Left lobe of liver (tissue), 2 donors: ENCODE data around the gene ARL6IP6. TPM values are rescaled to one million over a fixed set of nuclear protein-coding genes. Genes with fewer than 3 reads are reported as not detected.

Experiments
- ATAC-seq: fragments of 200-7000 bp; cut with Tn5 transposase; one replicate; pipeline ENCODE4 v1.9.1; 2020; ENCODE audit warnings: mild to moderate bottlenecking, moderate library complexity
- DNase-seq: peaks from one replicate; pipeline ENCODE4 v3.0.0-alpha.2; 2020; ENCODE audit warnings: low spot score
- total RNA-seq: library from RNA; stranded (reverse); gene quantifications from one replicate; pipeline ENCODE4 v1.2.1, GENCODE V29; 2021
- donor health status: DM: no; HTN: no; CAD: no; lungs with moderate emphysema.
- donor health status: DM: no; HTN: yes; CAD: no.

Gene ARL6IP6
- 2.2 TPM for total RNA-seq

DNA sequence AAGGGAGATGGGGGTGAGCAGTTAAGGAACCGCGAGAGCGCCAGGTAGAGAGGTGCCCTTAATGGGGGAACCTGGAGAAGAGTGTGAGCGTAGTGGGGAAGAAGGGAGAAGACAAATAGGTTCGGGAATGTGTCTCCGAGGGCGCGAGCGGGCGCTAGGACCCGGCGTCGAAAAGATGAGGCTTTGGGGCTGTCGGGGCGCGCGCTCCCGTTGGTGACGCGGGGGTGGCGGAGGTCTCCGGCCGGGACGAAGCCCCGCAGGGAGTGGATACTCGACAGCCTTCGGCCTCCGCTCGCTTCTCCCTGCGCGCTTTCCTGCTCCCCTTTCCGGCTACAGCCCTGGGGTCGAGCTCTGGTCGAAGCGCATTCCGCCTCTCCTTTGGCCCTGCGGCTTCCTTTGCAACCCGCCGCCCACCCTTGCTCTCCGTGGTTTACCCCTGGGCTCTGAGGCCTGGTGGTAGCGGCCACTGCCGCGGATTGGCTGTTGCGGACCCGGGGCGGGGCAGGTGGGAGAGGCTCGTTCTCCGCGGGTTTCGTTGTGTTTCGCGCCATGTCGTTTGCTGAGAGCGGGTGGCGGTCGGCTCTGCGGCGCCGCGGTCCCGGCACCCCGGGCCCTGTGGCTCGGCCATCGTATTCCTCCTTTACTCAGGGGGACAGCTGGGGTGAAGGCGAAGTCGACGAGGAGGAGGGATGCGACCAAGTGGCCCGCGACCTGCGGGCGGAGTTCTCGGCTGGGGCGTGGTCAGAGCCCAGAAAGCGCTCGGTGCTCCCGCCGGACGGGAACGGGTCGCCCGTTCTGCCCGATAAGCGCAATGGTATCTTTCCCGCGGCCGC lies at the start of gene ARL6IP6:
Gene ARL6IP6 (plus strand): TSS at position 545 of the 833 bp plus-strand sequence. CDS start 5 bp downstream, at position 550.
- DNase-seq (peak; percentile 95), ATAC-seq (peak; percentile 82)

DNA sequence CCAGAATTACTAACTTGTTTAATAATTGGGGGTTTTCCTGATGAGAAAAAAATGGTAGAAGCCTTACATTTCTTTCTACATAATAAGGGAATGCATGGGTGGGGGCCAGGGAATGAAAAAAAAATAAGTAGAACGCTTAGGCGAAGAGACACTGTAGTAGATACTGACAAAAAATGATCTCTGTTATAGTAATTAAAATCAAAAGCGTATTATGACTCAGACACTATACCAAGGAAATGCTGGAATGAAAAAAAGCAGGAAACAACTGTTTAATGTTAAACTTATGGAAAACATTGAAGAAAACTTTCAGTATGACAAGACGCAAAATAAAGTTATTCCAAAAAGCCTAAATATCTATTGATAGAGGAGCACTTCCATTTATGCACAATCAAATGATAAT lies 44.1 kb upstream of the ARL6IP6 start:
- no peak for ATAC-seq
- no peak for DNase-seq

DNA sequence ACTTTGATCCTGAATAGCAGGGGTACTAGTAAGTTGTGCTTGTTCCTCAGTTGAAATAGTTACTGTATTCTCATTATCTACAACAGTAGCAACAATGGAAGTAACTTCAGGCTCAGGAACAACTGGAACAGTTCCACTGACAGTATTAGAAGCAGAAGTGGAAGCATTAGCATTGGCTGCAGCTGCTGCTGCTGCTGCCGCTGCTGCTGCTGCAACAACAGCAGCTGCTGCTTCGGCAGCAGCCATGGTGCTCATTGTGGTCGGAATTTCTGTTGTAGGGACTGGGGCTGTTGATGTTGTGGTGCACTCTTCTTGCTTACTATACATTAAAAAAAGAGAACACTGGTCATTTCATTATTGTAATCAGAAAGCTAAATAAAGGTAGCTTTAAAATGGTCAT lies 42.0 kb upstream of the ARL6IP6 start:
- no peak for ATAC-seq
- no peak for DNase-seq

DNA sequence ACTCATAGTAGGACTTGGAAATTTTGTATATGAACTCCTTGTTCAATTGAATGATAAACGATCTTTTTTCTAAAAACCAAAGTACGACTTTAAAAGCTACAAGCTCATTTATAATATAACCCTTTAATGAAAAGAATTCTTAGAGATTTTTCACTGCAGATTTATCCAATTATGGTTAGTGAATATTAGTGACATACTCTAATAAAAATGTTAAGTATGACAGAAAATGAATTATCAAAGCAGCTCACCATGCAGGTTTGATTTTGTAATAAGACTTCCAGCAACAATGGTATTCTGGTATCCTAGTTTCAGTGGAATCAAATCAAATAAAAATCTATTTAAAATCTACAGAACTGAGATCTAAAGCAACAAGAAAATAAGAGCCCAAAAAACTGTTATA lies 39.6 kb upstream of the ARL6IP6 start:
- ATAC-seq (no peak), DNase-seq (no peak)

DNA sequence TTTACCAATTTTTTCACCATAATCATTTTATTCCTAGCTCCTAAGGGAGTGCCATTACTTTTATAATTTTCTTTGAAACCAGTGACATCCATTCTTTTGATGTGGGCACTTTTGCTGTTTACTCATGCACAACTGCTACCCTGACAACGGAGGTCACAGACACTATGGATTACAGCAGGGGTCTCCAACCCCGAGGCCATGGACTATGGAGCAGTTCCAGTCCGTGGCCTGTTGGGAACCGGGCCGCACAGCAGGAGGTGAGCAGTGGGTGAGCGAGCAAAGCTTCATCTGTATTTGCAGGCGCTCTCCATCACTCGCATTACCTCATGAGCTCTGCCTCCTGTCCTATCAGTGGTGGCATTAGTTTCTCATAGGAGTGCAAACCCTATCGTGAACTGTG lies 35.8 kb upstream of the ARL6IP6 start:
- ATAC-seq (no peak), DNase-seq (no peak)

DNA sequence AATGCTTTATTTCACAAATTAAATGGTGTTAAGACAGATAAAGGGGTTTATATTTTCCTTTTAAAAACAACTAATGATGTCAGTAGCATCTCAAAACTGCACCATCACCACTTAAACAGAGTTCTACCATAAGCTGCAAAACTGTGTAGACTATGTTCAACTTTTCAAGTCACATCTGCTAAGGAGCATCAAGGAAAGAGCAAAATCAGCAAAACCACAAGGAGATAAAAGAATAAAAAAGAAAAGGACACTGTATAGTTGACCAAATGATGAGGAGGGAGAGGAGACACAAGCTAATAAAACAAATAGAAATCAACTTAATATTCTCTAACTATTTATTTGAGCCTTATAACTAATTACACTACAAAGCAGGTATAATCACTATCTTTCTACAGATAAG lies 35.0 kb upstream of the ARL6IP6 start:
- DNase-seq (no peak), ATAC-seq (no peak)

DNA sequence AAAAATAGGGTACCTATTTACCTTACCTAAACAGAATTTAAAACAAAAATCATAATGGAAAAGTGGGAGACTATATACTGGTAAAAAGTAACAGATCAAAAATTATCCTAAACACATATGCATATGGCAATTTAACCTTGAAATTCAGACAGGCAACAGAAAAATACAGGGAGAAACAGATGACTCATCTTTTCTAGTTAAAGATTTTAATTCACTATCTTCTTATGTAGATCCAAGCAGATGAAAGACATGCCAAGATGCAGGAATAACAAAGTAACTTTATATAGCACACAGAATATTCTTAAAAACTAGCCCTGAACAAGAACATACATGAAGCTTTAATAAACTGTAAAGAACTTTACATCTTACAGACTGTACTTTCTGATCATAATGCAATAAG lies 32.1 kb upstream of the ARL6IP6 start:
- DNase-seq: no peak
- ATAC-seq: no peak

DNA sequence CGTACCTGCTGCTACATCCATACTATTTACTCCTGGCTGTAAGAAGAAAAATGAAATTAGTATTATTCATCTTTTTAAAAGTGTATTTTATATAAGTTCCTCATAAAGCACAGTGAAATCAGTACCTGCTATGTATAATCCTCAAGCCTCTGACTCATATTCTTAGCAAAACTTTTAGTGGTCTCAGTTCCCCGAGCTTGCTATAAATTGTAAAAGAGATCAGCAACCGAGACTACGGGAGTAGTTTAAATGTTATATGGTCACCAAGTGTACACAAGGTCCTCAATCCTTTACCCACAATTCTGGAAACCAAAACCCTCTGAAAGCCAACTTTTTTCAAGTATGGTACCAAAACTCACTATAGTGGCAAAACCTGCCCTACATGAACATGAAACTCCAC lies 25.4 kb upstream of the ARL6IP6 start:
- no peak for ATAC-seq
- DNase-seq: no peak

DNA sequence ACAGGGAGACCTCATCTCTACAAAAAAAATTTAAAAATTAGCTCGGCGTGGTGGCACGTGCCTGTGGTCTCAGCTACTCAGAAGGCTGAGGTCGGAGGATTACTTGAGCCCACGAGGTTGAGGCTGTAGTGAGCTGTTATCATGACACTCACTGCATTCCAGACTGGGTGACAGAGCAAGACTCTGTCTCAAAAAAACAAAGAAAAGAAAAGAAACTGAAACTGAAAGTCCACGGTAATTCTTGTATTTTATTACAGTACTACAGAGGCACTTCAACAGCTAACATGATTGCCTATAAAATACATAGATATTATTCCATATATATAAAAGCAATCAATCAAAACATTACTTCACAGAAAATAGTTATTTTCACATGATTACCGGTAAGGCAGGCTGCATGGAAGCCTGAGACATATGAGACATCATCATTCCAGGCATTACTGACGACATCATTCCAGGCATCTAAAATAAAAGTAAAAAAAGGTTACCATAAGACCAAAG lies 24.2 kb upstream of the ARL6IP6 start:
- DNase-seq (no peak), ATAC-seq (peak; percentile 69)

DNA sequence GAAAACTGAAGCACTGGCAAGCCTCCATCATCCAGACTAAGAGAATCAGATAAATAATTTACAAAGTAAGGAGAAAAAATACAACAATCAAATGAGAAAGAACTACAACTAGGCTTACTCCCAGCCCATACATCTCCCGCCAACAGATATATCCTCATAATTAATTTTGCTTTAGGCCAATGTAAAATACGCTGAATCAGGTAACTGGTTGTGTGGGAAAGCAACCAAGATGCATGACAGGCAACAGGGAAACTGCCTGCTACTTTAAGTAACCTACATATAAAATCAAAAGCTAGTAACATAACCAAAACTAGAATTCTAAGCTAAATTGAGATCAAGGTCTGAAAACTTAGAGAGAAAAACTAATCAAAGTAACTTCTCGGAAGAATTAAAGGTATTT lies 22.7 kb upstream of the ARL6IP6 start:
- DNase-seq (no peak), ATAC-seq (no peak)

DNA sequence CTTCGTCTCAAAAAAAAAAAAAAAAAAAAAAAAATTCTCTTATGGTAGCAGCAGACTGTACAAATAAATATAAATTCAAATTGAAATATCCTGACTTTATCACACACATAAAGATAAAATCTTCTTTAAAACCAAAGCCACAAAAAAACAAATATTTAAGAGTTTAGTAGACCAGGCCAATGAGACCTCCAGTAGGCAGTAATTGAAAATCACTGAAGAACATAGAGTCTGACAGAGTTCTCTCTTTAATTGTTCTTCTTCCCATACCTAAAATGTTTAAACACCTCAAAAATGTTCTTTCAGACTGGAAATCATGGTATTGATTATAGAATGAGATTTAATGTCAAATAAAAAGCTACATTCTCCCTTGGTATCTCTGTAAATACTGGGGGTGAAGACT lies 21.9 kb upstream of the ARL6IP6 start:
- no peak for DNase-seq
- no peak for ATAC-seq

DNA sequence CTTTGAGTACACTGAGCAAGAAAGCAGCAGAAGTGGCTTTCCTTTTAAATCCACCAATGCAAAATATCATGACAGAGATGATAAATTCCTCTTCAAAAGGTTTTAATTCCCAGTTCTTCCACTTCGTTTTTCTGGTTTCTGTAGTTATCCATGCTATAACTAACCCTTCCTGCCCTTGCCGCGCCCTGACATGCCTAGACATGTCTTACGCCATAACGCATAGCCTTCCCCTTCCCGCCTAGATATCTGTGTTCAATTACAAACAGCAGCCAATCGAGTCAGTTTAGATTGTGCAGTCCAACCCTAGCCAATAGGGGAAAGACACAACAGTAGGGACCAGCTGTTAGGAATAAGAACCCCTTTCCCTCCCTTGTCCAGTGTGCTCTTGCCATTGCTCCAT lies 17.2 kb upstream of the ARL6IP6 start:
- ATAC-seq (no peak), DNase-seq (no peak)

DNA sequence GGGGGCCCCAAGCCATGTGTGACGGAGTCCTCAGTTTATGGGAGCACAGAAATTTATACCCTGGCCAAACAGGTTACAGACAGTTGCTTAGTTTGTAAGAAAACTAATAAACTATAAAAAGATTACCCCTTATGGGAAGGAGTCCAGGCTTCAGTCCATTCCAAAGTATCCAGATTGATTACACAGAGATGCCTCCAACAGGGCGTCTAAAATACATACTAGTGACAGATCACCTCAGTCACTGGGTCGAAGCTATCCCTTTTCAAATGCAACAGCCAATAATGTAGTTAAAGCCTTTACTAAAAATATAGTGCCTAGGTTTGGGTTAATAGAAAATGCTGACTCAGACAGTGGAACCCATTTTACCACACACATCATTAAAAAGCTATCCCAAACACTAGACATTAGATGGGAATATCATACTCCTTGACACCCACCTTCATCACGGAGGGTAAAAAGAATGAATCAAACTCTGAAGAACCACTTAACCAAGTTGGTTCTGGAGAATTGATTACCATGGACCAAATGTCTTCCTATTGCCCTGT lies 11.9 kb upstream of the ARL6IP6 start:
- ATAC-seq (no peak), DNase-seq (no peak)

DNA sequence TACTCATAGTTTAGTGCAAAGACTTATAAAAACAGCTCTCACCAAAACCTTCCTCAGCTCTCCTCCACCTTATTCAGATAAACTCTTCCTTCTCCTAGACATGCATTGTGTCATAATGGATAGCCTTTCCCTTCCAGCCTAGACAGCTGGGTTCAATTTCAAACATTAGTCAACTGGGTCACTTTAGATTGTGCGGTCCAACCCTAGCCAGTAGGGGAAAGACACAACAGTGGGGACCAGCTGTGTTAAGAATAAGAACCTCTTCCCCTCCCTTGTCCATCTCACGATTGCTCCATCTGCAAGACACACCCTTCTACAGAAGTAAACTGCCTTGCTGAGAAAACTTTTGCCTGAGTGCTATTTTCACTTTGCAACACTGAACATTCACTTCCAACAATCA lies 9.7 kb upstream of the ARL6IP6 start:
- DNase-seq: no peak
- no peak for ATAC-seq

DNA sequence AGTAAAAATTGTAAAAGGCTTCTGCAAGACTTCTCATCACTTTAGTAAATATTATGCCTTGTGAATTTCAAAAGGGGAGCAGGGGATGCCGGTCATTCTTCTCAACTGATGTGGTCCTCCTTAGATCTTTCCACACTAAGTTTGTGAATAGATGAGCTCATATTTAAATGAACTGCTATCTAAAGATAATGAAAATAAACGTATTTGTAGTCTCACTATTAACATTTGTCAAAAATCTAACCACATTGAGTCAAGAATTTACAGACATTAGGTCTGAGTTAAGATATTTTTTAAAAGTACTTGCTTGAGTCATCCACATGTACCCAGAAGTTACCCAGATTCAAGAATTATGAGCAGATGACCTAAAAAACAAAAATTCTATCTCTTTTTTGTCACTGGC lies 7.7 kb upstream of the ARL6IP6 start:
- DNase-seq (no peak), ATAC-seq (no peak)

DNA sequence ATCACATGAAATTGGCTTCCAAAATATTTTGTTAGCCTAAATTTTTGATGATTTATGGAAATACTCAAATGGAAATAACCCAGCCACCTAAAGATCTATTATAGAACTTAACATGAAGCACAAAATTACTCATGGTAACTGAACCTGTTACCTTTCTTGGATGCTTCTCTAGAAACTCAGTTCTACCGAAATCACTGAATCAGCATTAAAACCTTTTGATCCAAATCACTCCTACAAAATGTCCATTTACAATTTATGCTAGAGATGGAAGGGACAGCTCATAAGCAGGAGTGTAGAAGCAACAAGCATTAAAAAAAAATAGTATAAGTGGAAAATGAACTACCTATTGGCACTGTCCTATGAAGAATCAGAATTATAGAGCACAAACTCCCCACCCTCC lies 3.3 kb upstream of the ARL6IP6 start:
- ATAC-seq (no peak), DNase-seq (no peak)

DNA sequence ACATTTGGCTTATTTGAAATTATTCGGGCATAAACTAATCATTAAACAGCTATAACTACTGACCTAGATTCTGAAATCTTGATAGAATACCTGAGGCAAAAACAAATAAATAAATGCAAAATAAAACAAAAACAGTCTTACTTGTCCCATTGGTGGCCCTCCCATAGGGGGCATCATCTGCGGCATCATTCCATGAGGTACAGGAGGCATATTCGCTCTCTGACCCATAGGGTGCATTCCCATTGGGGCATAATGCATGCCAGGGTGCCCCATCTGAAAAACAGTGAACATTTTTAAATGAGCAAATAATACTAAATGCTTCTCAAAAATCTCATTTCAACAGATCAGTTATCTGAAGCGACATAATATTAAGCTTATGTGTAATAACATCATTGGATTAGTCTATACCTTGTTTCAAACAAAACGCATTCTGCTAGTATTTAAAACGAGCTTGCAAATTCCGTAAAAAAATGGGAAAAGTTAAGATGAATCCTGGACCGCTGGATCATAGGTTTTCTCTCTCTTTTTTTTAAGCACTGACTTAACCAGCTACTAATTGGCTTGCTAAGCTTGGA lies 2.5 kb upstream of the ARL6IP6 start:
- ATAC-seq (no peak), DNase-seq (no peak)

DNA sequence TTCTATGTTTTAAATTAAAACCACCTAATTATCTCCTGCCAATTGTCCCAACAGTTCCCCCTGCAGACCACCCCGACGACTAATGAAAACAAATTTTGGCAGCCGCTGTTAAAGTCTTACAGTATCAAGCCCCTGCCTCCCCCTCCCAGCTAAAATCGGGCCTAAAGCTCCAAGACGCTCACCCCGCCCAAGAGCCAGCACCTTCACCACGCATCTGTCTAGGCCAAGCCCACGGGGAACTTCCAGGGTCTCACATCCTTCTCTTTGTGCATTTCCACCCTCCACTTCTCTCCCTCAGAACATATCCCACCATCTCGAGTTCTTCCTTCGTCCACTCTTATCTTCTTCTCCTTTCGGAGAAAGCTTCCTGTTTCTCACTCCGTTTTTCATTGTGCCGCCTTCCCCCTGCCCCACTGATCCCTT lies 1.6 kb upstream of the ARL6IP6 start:
- ATAC-seq (no peak), DNase-seq (no peak)

DNA sequence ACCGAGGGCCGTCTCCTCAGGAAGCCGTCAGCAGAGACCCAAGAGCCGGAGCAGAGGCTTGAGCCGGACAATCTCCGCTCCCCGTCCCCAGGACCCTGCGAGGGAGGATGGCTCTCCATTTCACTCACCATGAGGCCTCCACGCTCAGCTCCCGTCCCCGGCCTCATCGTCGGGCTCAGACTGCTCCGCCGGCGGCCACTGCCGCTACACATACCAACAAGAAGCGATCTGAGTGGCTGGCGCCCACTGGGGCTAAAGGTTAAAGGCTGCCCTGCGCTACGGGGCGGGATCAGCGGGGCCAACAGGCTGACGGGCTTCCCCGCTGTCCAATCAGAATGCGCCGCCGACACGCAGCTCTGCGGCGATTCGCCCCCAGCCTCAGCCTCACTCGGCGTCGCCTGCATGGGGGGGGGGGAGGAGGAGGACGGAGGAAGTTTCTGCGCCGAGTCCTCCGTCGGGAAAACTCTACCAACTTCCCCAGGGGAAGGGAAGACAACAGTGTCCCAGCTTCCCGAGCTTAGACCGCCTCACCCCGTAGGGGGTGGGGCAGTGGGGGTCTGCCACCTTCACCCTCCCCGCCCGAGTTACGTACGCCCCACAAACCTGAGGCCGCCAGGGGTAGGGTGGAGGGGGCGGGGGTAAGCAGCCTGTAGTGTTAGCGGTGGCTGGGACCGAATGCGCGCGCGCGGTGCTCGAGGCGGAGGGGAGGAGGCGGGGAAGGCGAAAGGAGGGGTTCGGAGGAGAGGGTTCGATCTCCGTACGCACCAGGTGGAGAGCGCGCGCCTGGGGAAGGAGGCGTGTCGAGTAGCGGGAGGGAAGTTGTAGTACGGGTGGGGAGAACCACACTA lies 968 bp upstream of the ARL6IP6 start, which contains the start of gene PRPF40A:
Gene PRPF40A (minus strand): TSS at position 234 of the 848 bp plus-strand sequence. CDS start 22 bp downstream, at position 212.
- peak; percentile 82 for ATAC-seq
- DNase-seq: peak; percentile 99

DNA sequence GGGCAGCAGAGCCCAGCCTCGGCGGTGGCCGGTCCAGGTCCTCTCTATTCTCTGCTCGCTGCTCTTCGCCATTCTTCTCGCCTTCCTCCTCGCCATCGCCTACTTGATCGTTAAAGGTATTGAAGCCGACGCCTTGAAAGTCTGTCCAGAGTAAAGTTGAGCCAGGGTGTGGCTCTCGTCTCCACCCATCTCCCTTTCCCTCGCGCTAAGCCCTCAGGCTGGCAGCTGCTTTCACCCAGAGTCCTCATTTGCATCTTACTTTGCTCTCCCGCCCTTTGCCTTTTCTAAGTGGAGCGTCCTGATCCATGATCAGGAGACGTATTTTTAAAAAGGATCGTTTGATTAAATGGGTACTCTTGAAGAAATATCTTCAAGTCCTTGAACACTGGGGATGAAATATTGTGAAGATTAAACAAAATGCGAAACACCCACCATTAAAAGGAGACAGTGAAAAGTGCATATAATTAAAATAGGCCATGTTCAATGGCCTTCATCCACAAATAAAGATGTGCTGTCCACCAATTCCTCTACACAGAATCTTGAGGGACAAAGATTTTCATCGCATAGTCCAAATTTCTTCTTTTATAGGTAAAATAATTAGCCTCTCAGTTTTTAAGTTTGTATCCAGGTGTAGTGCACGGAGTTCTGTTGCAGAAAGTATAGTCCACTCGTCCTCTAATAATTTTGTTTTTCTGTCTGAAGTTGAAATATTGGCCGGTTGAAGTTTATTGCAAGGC lies 657 bp downstream of the ARL6IP6 start:
- no peak for DNase-seq
- ATAC-seq: no peak
